CD14-positive monocyte (primary cell): ENCODE results near the gene ADAMTSL3. TPM values are rescaled to one million over a fixed set of nuclear protein-coding genes. Genes with fewer than 3 reads are reported as not detected.

Experiments
- DNase-seq, 3 donors: peaks; one replicate each; pipeline ENCODE4 v3.0.0-alpha.2; 2011 to 2022
- H2AFZ ChIP-seq: 2 replicates; pipeline ENCODE4 v1.6.0; 2012; ENCODE audit warnings: mild to moderate bottlenecking, low read depth, low read length, inconsistent platforms; ENCODE audit not compliant: insufficient read depth, poor library complexity, severe bottlenecking
- H3K27ac ChIP-seq, 2 donors: 1 replicate in 1 of 2; 2 replicates in 1 of 2; pipeline ENCODE4 v1.5.1; 2012 to 2013; ENCODE audit warnings: low read length in 2 of 2, control low read depth in 1 of 2, inconsistent platforms in 1 of 2, low read depth in 1 of 2, mild to moderate bottlenecking in 1 of 2
- H3K27me3 ChIP-seq, 2 donors: one replicate each; pipeline versions ENCODE4 v1.6.0 to v1.6.1; 2011 to 2013; ENCODE audit warnings: low read length in 2 of 2; ENCODE audit not compliant: control insufficient read depth in 2 of 2, insufficient read depth in 2 of 2
- H3K36me3 ChIP-seq, 2 donors: replicated peaks in 1 of 2; 1 replicate in 1 of 2; 2 replicates in 1 of 2; pipeline versions ENCODE4 v1.5.1 to v1.6.1; 2012 to 2013; ENCODE audit warnings: low read length in 2 of 2, control low read depth in 1 of 2, inconsistent platforms in 1 of 2, mild to moderate bottlenecking in 1 of 2; ENCODE audit not compliant: insufficient read depth in 2 of 2, control insufficient read depth in 1 of 2
- H3K4me1 ChIP-seq, 2 donors: 1 replicate in 1 of 2; 2 replicates in 1 of 2; pipeline versions ENCODE4 v1.5.1 to v1.6.1; 2012 to 2013; ENCODE audit warnings: low read length in 2 of 2, control low read depth in 1 of 2, inconsistent platforms in 1 of 2, mild to moderate bottlenecking in 1 of 2, moderate library complexity in 1 of 2; ENCODE audit not compliant: insufficient read depth in 2 of 2, control insufficient read depth in 1 of 2
- H3K4me2 ChIP-seq: replicated peaks from 2 replicates; pipeline ENCODE3; 2012; ENCODE audit warnings: low read length, moderate library complexity, mild to moderate bottlenecking; ENCODE audit not compliant: poor library complexity, severe bottlenecking; ENCODE audit errors: extremely low read depth
- H3K4me3 ChIP-seq, 3 experiments: fragments of 200-600 bp in 1 of 3; sonication (generic) in 1 of 3; replicated peaks in 1 of 3; 1 replicate in 2 of 3; 2 replicates in 1 of 3; pipeline ENCODE4 v1.5.1; 2011 to 2013; ENCODE audit warnings: low read length in 3 of 3, mild to moderate bottlenecking in 3 of 3, control low read depth in 2 of 3, low read depth in 2 of 3, inconsistent platforms in 1 of 3, moderate library complexity in 1 of 3
- H3K79me2 ChIP-seq: 2 replicates; pipeline ENCODE4 v1.6.0; 2012; ENCODE audit warnings: mild to moderate bottlenecking, control low read depth, inconsistent platforms, low read length, moderate library complexity; ENCODE audit not compliant: insufficient read depth
- H3K9ac ChIP-seq: 2 replicates; pipeline ENCODE4 v1.6.0; 2017; ENCODE audit warnings: low read length, mild to moderate bottlenecking; ENCODE audit not compliant: insufficient read depth, poor library complexity, severe bottlenecking
- H3K9me3 ChIP-seq, 2 donors: replicated peaks in 1 of 2; 1 replicate in 1 of 2; 2 replicates in 1 of 2; pipeline versions ENCODE4 v1.5.1 to v1.6.1; 2012 to 2013; ENCODE audit warnings: low read length in 2 of 2, control low read depth in 1 of 2; ENCODE audit not compliant: control insufficient read depth in 1 of 2, insufficient read depth in 1 of 2
- H4K20me1 ChIP-seq: 2 replicates; pipeline ENCODE4 v1.6.0; 2012; ENCODE audit warnings: mild to moderate bottlenecking, low read length, control low read depth, moderate library complexity; ENCODE audit not compliant: insufficient read depth
- H3K27ac Mint-ChIP-seq, 7 donors: one replicate each; pipeline ENCODE4 v1.8.0; 2020; ENCODE audit warnings: mild to moderate bottlenecking in 7 of 7, mixed read lengths in 7 of 7, moderate library complexity in 6 of 7, inconsistent platforms in 2 of 7
- H3K27me3 Mint-ChIP-seq, 3 donors: one replicate each; pipeline ENCODE4 v1.8.0; 2021 to 2022; ENCODE audit warnings: low read depth in 3 of 3, mild to moderate bottlenecking in 3 of 3, mixed read lengths in 3 of 3, moderate library complexity in 3 of 3, inconsistent platforms in 1 of 3
- H3K36me3 Mint-ChIP-seq, 2 donors: one replicate each; pipeline ENCODE4 v1.8.0; 2020; ENCODE audit warnings: mixed read lengths in 2 of 2, inconsistent platforms in 1 of 2, mild to moderate bottlenecking in 1 of 2
- H3K4me1 Mint-ChIP-seq: one replicate; pipeline ENCODE4 v1.8.0; 2020; ENCODE audit warnings: mild to moderate bottlenecking, mixed read lengths
- H3K4me3 Mint-ChIP-seq, 2 donors: one replicate each; pipeline ENCODE4 v1.8.0; 2020; ENCODE audit warnings: mild to moderate bottlenecking in 2 of 2, mixed read lengths in 2 of 2, moderate library complexity in 1 of 2
- H3K9me3 Mint-ChIP-seq, 7 donors: one replicate each; pipeline ENCODE4 v1.8.0; 2020 to 2022; ENCODE audit warnings: mixed read lengths in 7 of 7, mild to moderate bottlenecking in 6 of 7, moderate library complexity in 6 of 7, inconsistent platforms in 2 of 7
- CTCF ChIP-seq: fragments of 200-600 bp; IDR thresholded peaks from one replicate; pipeline ENCODE4 v1.8.0; 2022; ENCODE audit warnings: antibody characterized with exemption, mild to moderate bottlenecking
- WGBS: methylation state at CpG from one replicate; pipeline ENCODE4 v1.1.5; 2013; ENCODE audit warnings: missing lambda C conversion rate; ENCODE audit not compliant: insufficient coverage; 5-methylcytosine and 5-hydroxymethylcytosine counted together
- intact Hi-C, 2 donors: fragments of 100-400 bp; cut with micrococcal nuclease; formaldehyde crosslinking; loops; one replicate each; pipeline versions ENCODE4 v1.15.0 to v1.15.1; 2023
- polyA plus RNA-seq, 3 donors: library from polyadenylated mRNA; depleted of rRNA in 1 of 3; unstranded in 2 of 3; stranded (reverse) in 1 of 3; fragments of 300-500 nt in 2 of 3; fragments of >200 nt in 1 of 3; fragmentation: Illumina TruSeq in 2 of 3; gene quantifications; 1 replicate in 2 of 3; 2 replicates in 1 of 3; pipeline ENCODE4 v1.2.3, GENCODE V29; 2012 to 2021

The ADAMTSL3 gene
- polyA plus RNA-seq, 3 donors, result not detected

- no peaks in the 10 kb centered on the region for H3K9me3 ChIP-seq
- H2AFZ ChIP-seq, result no peak overlapping the region
- DNase-seq, result no peak
- H3K4me1 ChIP-seq, result no peaks in the 10 kb centered on the region
- no peak overlapping the region for H3K4me2 ChIP-seq
- Mint-ChIP-seq H3K4me3 (no peak overlapping the region), H3K27ac (no peak overlapping the region), H3K9me3 (peaks cover 0 to 7% (median 2%) of the 10 kb centered on the region in 7 donors), H3K4me1 (no peaks in the 10 kb centered on the region), H3K36me3 (no peaks in the 10 kb centered on the region), H3K27me3 (peaks cover 4 to 6% (median 4%) of the 10 kb centered on the region in 3 donors)
- no peak overlapping the region for H3K27ac ChIP-seq
- TF ChIP-seq CTCF, result no peak
- no peaks in the 10 kb centered on the region for H3K79me2 ChIP-seq
- no peaks in the 10 kb centered on the region for H3K36me3 ChIP-seq
- no peak overlapping the region for H3K4me3 ChIP-seq
- WGBS, result 95% methylated on average over 5 of the region's 5 CpGs
- H3K9ac ChIP-seq, result no peak overlapping the region
- H3K27me3 ChIP-seq, result no peaks in the 10 kb centered on the region
- H4K20me1 ChIP-seq, result no peaks in the 10 kb centered on the region
- intact Hi-C loops, result no loop called here
Observed at GRCh38 chr15:83694536-83694935, 40.6 kb downstream of the ADAMTSL3 start.

- no peaks in the 10 kb centered on the region for H3K79me2 ChIP-seq
- no peak overlapping the region for H3K4me3 Mint-ChIP-seq
- no peak for DNase-seq
- no peaks in the 10 kb centered on the region for H3K9me3 ChIP-seq
- no peak overlapping the region for H3K9ac ChIP-seq
- peaks cover 0 to 9% (median 2%) of the 10 kb centered on the region in 7 donors for H3K9me3 Mint-ChIP-seq
- no peaks in the 10 kb centered on the region for H4K20me1 ChIP-seq
- H2AFZ ChIP-seq, result no peak overlapping the region
- no peak for TF ChIP-seq CTCF
- intact Hi-C loops, result no loop called here
- no CpG with 5 or more reads among the region's 3 CpGs for WGBS
- no peaks in the 10 kb centered on the region for H3K36me3 Mint-ChIP-seq
- no peak overlapping the region for H3K27ac ChIP-seq
- H3K4me1 Mint-ChIP-seq, result no peaks in the 10 kb centered on the region
- H3K27me3 Mint-ChIP-seq, result peaks cover 2 to 6% (median 4%) of the 10 kb centered on the region in 3 donors
- H3K4me3 ChIP-seq, result no peak overlapping the region
- H3K27ac Mint-ChIP-seq, result no peak overlapping the region
- H3K4me2 ChIP-seq, result no peak overlapping the region
- no peaks in the 10 kb centered on the region for H3K27me3 ChIP-seq
- H3K36me3 ChIP-seq, result no peaks in the 10 kb centered on the region
- no peaks in the 10 kb centered on the region for H3K4me1 ChIP-seq
Observed at GRCh38 chr15:83695246-83695645, 41.3 kb downstream of the ADAMTSL3 start.
